Endothelial cell of umbilical vein (primary cell): ENCODE data around the gene CR2. TPM values are rescaled to one million over a fixed set of nuclear protein-coding genes. Genes with fewer than 3 reads are reported as not detected.
A peak's percentile ranks its signal among the peaks of the same experiment; 100 is the strongest.

Experiments
- BruUV-seq: library from RNA; stranded (reverse); fragments of 400-500 nt; replicated peaks from 2 replicates; lab custom pipeline; 2021; lab: Mats Ljungman, UMichigan
- CTCF ChIA-PET: fragments of 300-600, 350-600 bp; sonication (Branson Sonifier 250); formaldehyde crosslinking; loops from one replicate; lab custom pipeline; 2021; ENCODE audit warnings: antibody characterized with exemption, inconsistent platforms; lab: Charles Lee
- POLR2A ChIA-PET: fragments of 300-600, 350-600 bp; sonication (Branson Sonifier 250); formaldehyde crosslinking; loops from one replicate; lab custom pipeline; 2021; ENCODE audit warnings: antibody characterized with exemption, inconsistent platforms; lab: Charles Lee
- DNase-seq: peaks from one replicate; pipeline ENCODE4 v3.0.0-alpha.2; 2011; ENCODE audit warnings: low read depth, low spot score
- FAIRE-seq: peaks from 2 replicates; lab custom pipeline; 2011; peaks lifted over from hg19 to GRCh38; lab: Jason Lieb, UNC
- H2AFZ ChIP-seq: 2 replicates; pipeline ENCODE4 v1.6.0; 2012; ENCODE audit warnings: low read depth, low read length, control low read depth, inconsistent platforms
- H3K27ac ChIP-seq: 2 replicates; pipeline ENCODE4 v1.5.1; 2011; ENCODE audit warnings: low read depth, mild to moderate bottlenecking, control low read depth, low read length, moderate library complexity; ENCODE audit not compliant: insufficient read depth
- H3K27me3 ChIP-seq, 2 experiments: 2 replicates each; pipeline versions ENCODE4 v1.6.0 to v1.6.1; 2011; ENCODE audit warnings: low read length in 2 of 2, mixed read lengths in 1 of 2; ENCODE audit not compliant: control insufficient read depth in 2 of 2, insufficient read depth in 2 of 2
- H3K36me3 ChIP-seq, 2 experiments: 2 replicates in 1 of 2; 3 replicates in 1 of 2; pipeline ENCODE4 v1.5.1; 2011; ENCODE audit warnings: low read length in 2 of 2, mild to moderate bottlenecking in 1 of 2, moderate library complexity in 1 of 2; ENCODE audit not compliant: control insufficient read depth in 2 of 2, insufficient read depth in 2 of 2; ENCODE audit errors: extremely low read depth in 1 of 2
- H3K4me1 ChIP-seq: 3 replicates; pipeline ENCODE4 v1.5.1; 2011; ENCODE audit warnings: mild to moderate bottlenecking, low read length; ENCODE audit not compliant: control insufficient read depth, insufficient read depth; ENCODE audit errors: extremely low read depth
- H3K4me2 ChIP-seq: 2 replicates; pipeline ENCODE4 v1.6.1; 2011; ENCODE audit warnings: low read length, control low read depth, mixed read lengths; ENCODE audit not compliant: insufficient read depth
- H3K4me3 ChIP-seq, 3 experiments: fragments of 200-600 bp in 1 of 3; sonication (generic), shearing (Covaris generic) in 1 of 3; replicated peaks in 1 of 3; 2 replicates each; pipeline ENCODE4 v1.5.1; 2011 to 2016; ENCODE audit warnings: control low read depth in 3 of 3, low read length in 3 of 3, mild to moderate bottlenecking in 2 of 3, inconsistent platforms in 1 of 3, low read depth in 1 of 3, moderate library complexity in 1 of 3; ENCODE audit not compliant: insufficient read depth in 1 of 3
- H3K79me2 ChIP-seq: 2 replicates; pipeline ENCODE4 v1.6.0; 2012; ENCODE audit warnings: low read length, inconsistent platforms; ENCODE audit not compliant: control insufficient read depth, insufficient read depth
- H3K9ac ChIP-seq: replicated peaks from 2 replicates; pipeline ENCODE3; 2011; ENCODE audit warnings: low read length, control low read depth; ENCODE audit not compliant: insufficient read depth; ENCODE audit errors: extremely low read depth
- H3K9me1 ChIP-seq: replicated peaks from 3 replicates; pipeline ENCODE4 v1.6.0; 2011; ENCODE audit warnings: mild to moderate bottlenecking, low read length; ENCODE audit not compliant: control insufficient read depth, insufficient read depth; ENCODE audit errors: extremely low read depth
- H3K9me3 ChIP-seq: replicated peaks from 2 replicates; pipeline ENCODE4 v1.5.1; 2012; ENCODE audit warnings: low read length, inconsistent platforms; ENCODE audit not compliant: control insufficient read depth, insufficient read depth
- H4K20me1 ChIP-seq: replicated peaks from 2 replicates; pipeline ENCODE3; 2011; ENCODE audit warnings: mild to moderate bottlenecking, low read length; ENCODE audit not compliant: control insufficient read depth, insufficient read depth; ENCODE audit errors: extremely low read depth
- EZH2 ChIP-seq: IDR thresholded peaks from 2 replicates; pipeline ENCODE4 v1.6.1; 2012; ENCODE audit warnings: borderline replicate concordance, low read depth, mild to moderate bottlenecking, moderate library complexity, low read length, inconsistent platforms; ENCODE audit not compliant: severe bottlenecking
- FOS ChIP-seq: IDR thresholded peaks from 2 replicates; pipeline ENCODE4 v1.6.1; 2011; ENCODE audit warnings: mild to moderate bottlenecking, low read length, moderate library complexity, borderline replicate concordance; ENCODE audit not compliant: insufficient read depth
- JUN ChIP-seq: IDR thresholded peaks from 2 replicates; pipeline ENCODE4 v1.6.1; 2011; ENCODE audit warnings: borderline replicate concordance, low read depth; ENCODE audit not compliant: insufficient read length, insufficient read depth
- dilution Hi-C: fragments of 300-500 bp; cut with MboI; formaldehyde crosslinking; loops from one replicate; pipeline ENCODE4 v1.15.0; 2019; ENCODE audit warnings: low sequenced_read_pairs; ENCODE audit not compliant: extremely low pct_ligation_motif_present
- intact Hi-C: fragments of 100-400 bp; cut with micrococcal nuclease; formaldehyde crosslinking; loops from one replicate; pipeline ENCODE4 v1.10.0; 2022
- polyA plus RNA-seq, 4 experiments: library from polyadenylated mRNA; depleted of rRNA in 3 of 4; stranded (reverse) in 3 of 4; unstranded in 1 of 4; fragments of >200 nt; gene quantifications; 2 replicates each; pipeline versions ENCODE4 v1.2.1 to v1.2.3, GENCODE V29; 2011 to 2012; ENCODE audit warnings: missing spikeins in 1 of 4
- total RNA-seq: library from RNA; stranded (reverse); gene quantifications from 2 replicates; pipeline ENCODE4 v1.2.3, GENCODE V29; 2021
- TF ChIP-seq, protein P1 (sequence below): IDR thresholded peaks from 2 replicates; pipeline ENCODE4 v1.6.1; 2011; ENCODE audit not compliant: insufficient read depth, insufficient read length
- TF ChIP-seq, protein P2 (sequence below), 2 donors: IDR thresholded peaks; 1 replicate in 1 of 2; 2 replicates in 1 of 2; pipeline ENCODE4 v1.5.1; 2011; ENCODE audit warnings: low read length in 2 of 2, mild to moderate bottlenecking in 2 of 2, moderate library complexity in 2 of 2, control low read depth in 1 of 2, inconsistent platforms in 1 of 2, low read depth in 1 of 2; ENCODE audit not compliant: insufficient read depth in 1 of 2; ENCODE audit errors: extremely low read depth in 1 of 2

Gene CR2
- total and polyA plus RNA-seq, 2 donors (not counting 3 experiments of a cell fraction or from before 2014, with no cell fraction given), result not detected

GRCh38 chr1:207499573-207499972 is 45.4 kb downstream of the CR2 start:
- H3K9ac ChIP-seq, result no peak overlapping the region
- no peak overlapping the region for H3K4me2 ChIP-seq
- no peaks in the 10 kb centered on the region for H3K9me3 ChIP-seq
- peaks cover 47% of the 10 kb centered on the region in 2 experiments for H3K27me3 ChIP-seq
- dilution Hi-C loops, result no loop called here
- ChIA-PET POLR2A (no interaction called here), CTCF (interaction anchor here (0.5 to 3.4 kb wide), 26 partner anchors 11 to 871 kb away, joined by 3 to 35 read pairs (median 6); partner anchors contain the start of genes C4BPB, DYRK3 and PFKFB2)
- H3K36me3 ChIP-seq, result no peaks in the 10 kb centered on the region
- no peak overlapping the region for H3K27ac ChIP-seq
- H3K79me2 ChIP-seq, result no peaks in the 10 kb centered on the region
- no peaks in the 10 kb centered on the region for H3K9me1 ChIP-seq
- no peak overlapping the region for H3K4me3 ChIP-seq
- intact Hi-C loops, result loop anchor here (1.0 to 5.0 kb wide), 11 partner anchors 95 to 767 kb away; no protein-coding TSS in a partner anchor
- H4K20me1 ChIP-seq, result no peaks in the 10 kb centered on the region
- H2AFZ ChIP-seq, result no peak overlapping the region
- FAIRE-seq, result peak; percentile 88
- H3K4me1 ChIP-seq, result peaks cover 4% of the 10 kb centered on the region
- no peak for TF ChIP-seq FOS
- TF ChIP-seq, protein P1, sequence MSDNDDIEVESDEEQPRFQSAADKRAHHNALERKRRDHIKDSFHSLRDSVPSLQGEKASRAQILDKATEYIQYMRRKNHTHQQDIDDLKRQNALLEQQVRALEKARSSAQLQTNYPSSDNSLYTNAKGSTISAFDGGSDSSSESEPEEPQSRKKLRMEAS, result no peak
- no peak for TF ChIP-seq JUN
- TF ChIP-seq EZH2, result no peak
- TF ChIP-seq, protein P2, sequence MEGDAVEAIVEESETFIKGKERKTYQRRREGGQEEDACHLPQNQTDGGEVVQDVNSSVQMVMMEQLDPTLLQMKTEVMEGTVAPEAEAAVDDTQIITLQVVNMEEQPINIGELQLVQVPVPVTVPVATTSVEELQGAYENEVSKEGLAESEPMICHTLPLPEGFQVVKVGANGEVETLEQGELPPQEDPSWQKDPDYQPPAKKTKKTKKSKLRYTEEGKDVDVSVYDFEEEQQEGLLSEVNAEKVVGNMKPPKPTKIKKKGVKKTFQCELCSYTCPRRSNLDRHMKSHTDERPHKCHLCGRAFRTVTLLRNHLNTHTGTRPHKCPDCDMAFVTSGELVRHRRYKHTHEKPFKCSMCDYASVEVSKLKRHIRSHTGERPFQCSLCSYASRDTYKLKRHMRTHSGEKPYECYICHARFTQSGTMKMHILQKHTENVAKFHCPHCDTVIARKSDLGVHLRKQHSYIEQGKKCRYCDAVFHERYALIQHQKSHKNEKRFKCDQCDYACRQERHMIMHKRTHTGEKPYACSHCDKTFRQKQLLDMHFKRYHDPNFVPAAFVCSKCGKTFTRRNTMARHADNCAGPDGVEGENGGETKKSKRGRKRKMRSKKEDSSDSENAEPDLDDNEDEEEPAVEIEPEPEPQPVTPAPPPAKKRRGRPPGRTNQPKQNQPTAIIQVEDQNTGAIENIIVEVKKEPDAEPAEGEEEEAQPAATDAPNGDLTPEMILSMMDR (IDR thresholded peaks at IDR 0.05; ENCODE audit: extremely low read depth in 1 of 2, insufficient read depth in 1 of 2, low read depth in 1 of 2, low read length in 2 of 2), result peak; percentile 61 to 69
- DNase-seq, result peak; percentile 72
- BruUV-seq, result no TSS peak
